IMR-90 (cell line): ENCODE data around the gene CHN1. TPM values are rescaled to one million over a fixed set of nuclear protein-coding genes. Genes with fewer than 3 reads are reported as not detected.

Experiments used
- ATAC-seq: fragments of 200-7000 bp; cut with Tn5 transposase; 2 replicates; pipeline ENCODE4 v1.9.1; 2020; ENCODE audit warnings: low read depth, mild to moderate bottlenecking, moderate library complexity
- BruUV-seq: library from RNA; stranded (reverse); fragments of 400-500 nt; replicated peaks from 2 replicates; lab custom pipeline; 2021; lab: Mats Ljungman, UMichigan
- CTCF ChIA-PET: fragments of 300-600 bp; formaldehyde crosslinking; extraction: SDS; loops from one replicate; lab custom pipeline; 2021; ENCODE audit warnings: antibody characterized with exemption; lab: Yijun Ruan, JAX
- POLR2A ChIA-PET: fragments of 300-600 bp; sonication (Branson Sonifier 250); formaldehyde crosslinking; loops from one replicate; lab custom pipeline; 2022; ENCODE audit warnings: antibody characterized with exemption; ENCODE audit not compliant: unreplicated experiment; lab: Charles Lee
- DNase-seq: peaks from one replicate; pipeline ENCODE4 v3.0.0; 2013
- H2AFZ ChIP-seq: replicated peaks from 2 replicates; pipeline ENCODE3; 2013; ENCODE audit warnings: low read length, mild to moderate bottlenecking; ENCODE audit not compliant: poor library complexity
- H2AK5ac ChIP-seq: 2 replicates; pipeline ENCODE4 v1.6.1; 2013; ENCODE audit warnings: low read depth, low read length, inconsistent platforms
- H2AK9ac ChIP-seq: replicated peaks from 2 replicates; pipeline ENCODE3; 2013; ENCODE audit warnings: mild to moderate bottlenecking, low read depth, low read length, moderate library complexity; ENCODE audit not compliant: poor library complexity
- H2BK120ac ChIP-seq: 2 replicates; pipeline ENCODE4 v1.6.1; 2013; ENCODE audit warnings: low read depth, low read length, inconsistent platforms
- H2BK15ac ChIP-seq: 3 replicates; pipeline ENCODE4 v1.6.1; 2013; ENCODE audit warnings: low read depth, low read length, inconsistent platforms
- H2BK20ac ChIP-seq: 2 replicates; pipeline ENCODE4 v1.6.1; 2013; ENCODE audit warnings: low read depth, mild to moderate bottlenecking, inconsistent platforms, low read length, moderate library complexity
- H2BK5ac ChIP-seq: 2 replicates; pipeline ENCODE4 v1.6.1; 2013; ENCODE audit warnings: mild to moderate bottlenecking, low read depth, low read length, inconsistent platforms; ENCODE audit not compliant: poor library complexity, severe bottlenecking
- H3K14ac ChIP-seq: replicated peaks from 2 replicates; pipeline ENCODE4 v1.6.1; 2013; ENCODE audit warnings: low read depth, low read length, inconsistent platforms
- H3K18ac ChIP-seq: 2 replicates; pipeline ENCODE4 v1.6.1; 2013; ENCODE audit warnings: low read depth, low read length, control low read depth
- H3K23ac ChIP-seq: 2 replicates; pipeline ENCODE4 v1.6.1; 2013; ENCODE audit warnings: low read depth, low read length, inconsistent platforms
- H3K27ac ChIP-seq: 2 replicates; pipeline ENCODE4 v1.5.1; 2013; ENCODE audit warnings: mild to moderate bottlenecking, control low read depth, low read length; ENCODE audit not compliant: insufficient read depth
- H3K27me3 ChIP-seq: 2 replicates; pipeline ENCODE4 v1.6.1; 2013; ENCODE audit warnings: low read length; ENCODE audit not compliant: control insufficient read depth, insufficient read depth
- H3K36me3 ChIP-seq: 2 replicates; pipeline ENCODE4 v1.6.1; 2013; ENCODE audit warnings: low read length, mixed read lengths; ENCODE audit not compliant: control insufficient read depth, insufficient read depth
- H3K4ac ChIP-seq: 2 replicates; pipeline ENCODE4 v1.6.1; 2013; ENCODE audit warnings: low read depth, low read length, inconsistent platforms
- H3K4me1 ChIP-seq: 2 replicates; pipeline ENCODE4 v1.6.1; 2013; ENCODE audit warnings: low read length, mixed read lengths; ENCODE audit not compliant: control insufficient read depth, insufficient read depth
- H3K4me2 ChIP-seq: 2 replicates; pipeline ENCODE4 v1.6.1; 2013; ENCODE audit warnings: low read depth, mild to moderate bottlenecking, control low read depth, low read length, moderate library complexity
- H3K4me3 ChIP-seq: 2 replicates; pipeline ENCODE4 v1.5.1; 2013; ENCODE audit warnings: low read depth, mild to moderate bottlenecking, control low read depth, low read length, moderate library complexity; ENCODE audit not compliant: insufficient read depth
- H3K56ac ChIP-seq: 2 replicates; pipeline ENCODE4 v1.6.1; 2013; ENCODE audit warnings: low read length, inconsistent platforms; ENCODE audit not compliant: insufficient read depth; ENCODE audit errors: extremely low read depth
- H3K79me1 ChIP-seq, 2 experiments: 2 replicates each; pipeline ENCODE4 v1.6.1; 2013; ENCODE audit warnings: low read length in 2 of 2, inconsistent platforms in 1 of 2, low read depth in 1 of 2
- H3K9ac ChIP-seq: 2 replicates; pipeline ENCODE4 v1.6.1; 2013; ENCODE audit warnings: low read depth, low read length, control low read depth
- H3K9me1 ChIP-seq: 2 replicates; pipeline ENCODE4 v1.6.1; 2013; ENCODE audit warnings: low read length, inconsistent platforms; ENCODE audit not compliant: insufficient read depth
- H3K9me3 ChIP-seq: 2 replicates; pipeline ENCODE4 v1.6.1; 2013; ENCODE audit warnings: low read length; ENCODE audit not compliant: control insufficient read depth, insufficient read depth
- H4K20me1 ChIP-seq: 2 replicates; pipeline ENCODE4 v1.6.1; 2013; ENCODE audit warnings: low read length, inconsistent platforms; ENCODE audit not compliant: insufficient read depth
- H4K5ac ChIP-seq: 2 replicates; pipeline ENCODE4 v1.6.1; 2013; ENCODE audit warnings: mild to moderate bottlenecking, low read depth, low read length, control low read depth
- H4K8ac ChIP-seq, 2 experiments: 2 replicates each; pipeline ENCODE4 v1.6.1; 2013; ENCODE audit warnings: low read depth in 2 of 2, low read length in 2 of 2, control low read depth in 1 of 2, inconsistent platforms in 1 of 2
- H4K91ac ChIP-seq: 2 replicates; pipeline ENCODE4 v1.6.1; 2013; ENCODE audit warnings: low read depth, low read length, inconsistent platforms; ENCODE audit not compliant: insufficient read depth
- NFE2L2 ChIP-seq: fragments of 150-350 bp; IDR thresholded peaks from 2 replicates; pipeline ENCODE4 v1.6.1; 2016; ENCODE audit warnings: low read depth, mild to moderate bottlenecking, low read length
- WGBS, 2 experiments: methylation state at CpG; one replicate each; pipeline versions ENCODE4 v1.1.5 to v1.1.7; 2013; ENCODE audit warnings: missing lambda C conversion rate in 2 of 2; ENCODE audit not compliant: insufficient read length in 1 of 2; ENCODE audit errors: extremely low coverage in 2 of 2; 5-methylcytosine and 5-hydroxymethylcytosine counted together
- dilution Hi-C: fragments of 300-500 bp; cut with HindIII; formaldehyde crosslinking; loops from one replicate; pipeline ENCODE4 v1.14.3; 2018; ENCODE audit warnings: low sequenced_read_pairs; ENCODE audit not compliant: unreplicated experiment
- in situ Hi-C: fragments of 300-500 bp; cut with MboI; formaldehyde crosslinking; loops from 3 replicates; pipeline ENCODE4 v1.14.3; 2019; ENCODE audit warnings: low sequenced_read_pairs, inconsistent platforms, mixed read lengths
- intact Hi-C: fragments of 100-400 bp; cut with micrococcal nuclease; formaldehyde crosslinking; loops from 2 replicates; pipeline ENCODE4 v1.10.0; 2022
- polyA plus RNA-seq, 3 experiments: library from polyadenylated mRNA; depleted of rRNA; stranded (reverse); fragments of >200 nt; gene quantifications; 2 replicates each; pipeline ENCODE4 v1.2.3, GENCODE V29; 2012; ENCODE audit warnings: low replicate concordance in 1 of 3
- total RNA-seq: library from RNA; depleted of rRNA; stranded (reverse); fragments of >200 nt; gene quantifications from 2 replicates; pipeline ENCODE4 v1.2.3, GENCODE V29; 2012

Gene CHN1
- total and polyA plus RNA-seq, 2 of the 4 experiments (the other 2 are of a cell fraction): 58.4 to 66.9 TPM

- Histone ChIP-seq H3K9me3 (no peaks in the 10 kb centered on the region), H3K4me3 (no peak overlapping the region), H2BK5ac (no peak overlapping the region), H3K27me3 (no peaks in the 10 kb centered on the region), H3K79me1 (no peaks in the 10 kb centered on the region), H4K8ac (no peak overlapping the region), H3K9me1 (no peaks in the 10 kb centered on the region), H3K56ac (no peak overlapping the region), H2BK120ac (peak overlapping the region; percentile 84), H4K5ac (peak overlapping the region; percentile 30; the same call in 1 of the 2 replicates), H2AK9ac (no peak overlapping the region), H4K91ac (no peak overlapping the region; the same call in 1 of the 2 replicates), H2BK15ac (no peak overlapping the region), H3K4me2 (no peak overlapping the region), H3K27ac (no peak overlapping the region), H2BK20ac (peak overlapping the region; percentile 11; the same call in 1 of the 2 replicates), H3K36me3 (no peaks in the 10 kb centered on the region), H2AFZ (no peak overlapping the region), H3K4me1 (peaks cover 3% of the 10 kb centered on the region; the same call in 1 of the 2 replicates), H3K14ac (no peak overlapping the region), H3K4ac (no peak overlapping the region), H3K9ac (no peak overlapping the region), H4K20me1 (no peaks in the 10 kb centered on the region), H3K23ac (no peak overlapping the region), H3K18ac (peak overlapping the region; percentile 77), H2AK5ac (no peak overlapping the region; the same call in 1 of the 2 replicates)
- CTCF ChIA-PET: interaction anchor here (1.6 to 5.1 kb wide), 4 partner anchors 96 to 286 kb away, joined by 5 to 53 read pairs (median 9); no protein-coding TSS in a partner anchor
- no peak for TF ChIP-seq NFE2L2
- no TSS peak for BruUV-seq
- no CpG with 5 or more reads among the region's 4 CpGs for WGBS, 2 experiments
- ATAC-seq (no peak), DNase-seq (no peak)
- dilution Hi-C loops: loop anchor here (25.0 kb wide), 1 partner anchor 222 kb away; the partner anchor contains the start of gene CHRNA1
- intact Hi-C loops: loop anchor here (1.0 kb wide), 1 partner anchor 137 kb away; no protein-coding TSS in a partner anchor
- POLR2A ChIA-PET: interaction anchor here (1.3 kb wide), 1 partner anchor 214 kb away, joined by 6 read pairs; no protein-coding TSS in a partner anchor
- in situ Hi-C loops: loop anchor here (25.0 kb wide), 1 partner anchor 522 kb away; no protein-coding TSS in a partner anchor
Measured at GRCh38 chr2:174984561-174984960, 20.6 kb downstream of the CHN1 start.
